Tibial artery (tissue), 4 donors: ENCODE data around the gene GJC1.

Source experiments
- DNase-seq, 2 donors: peaks; one replicate each; pipeline ENCODE4 v3.0.0-alpha.2; 2019
- H3K27ac ChIP-seq, 2 donors: fragments of 200-600 bp; sonication (generic) in 1 of 2; 1 replicate in 1 of 2; 2 replicates in 1 of 2; pipeline ENCODE4 v1.5.1; 2018 to 2019; ENCODE audit warnings: mild to moderate bottlenecking in 1 of 2
- H3K27me3 ChIP-seq, 2 donors: fragments of 200-600 bp; sonication (generic) in 1 of 2; one replicate each; pipeline versions ENCODE4 v1.5.1 to v1.6.0; 2016 to 2019
- H3K36me3 ChIP-seq, 3 donors: fragments of 200-600 bp; sonication (generic) in 2 of 3; one replicate each; pipeline ENCODE4 v1.5.1; 2016 to 2019; ENCODE audit warnings: mild to moderate bottlenecking in 2 of 3
- H3K4me1 ChIP-seq, 4 donors: fragments of 200-600 bp; sonication (generic) in 2 of 4; 1 replicate in 3 of 4; 2 replicates in 1 of 4; pipeline ENCODE4 v1.5.1; 2016 to 2019
- H3K4me3 ChIP-seq, 2 donors: fragments of 200-600 bp; sonication (generic) in 1 of 2; 1 replicate in 1 of 2; 2 replicates in 1 of 2; pipeline ENCODE4 v1.5.1; 2018 to 2019; ENCODE audit warnings: mild to moderate bottlenecking in 2 of 2
- H3K9me3 ChIP-seq, 3 donors: fragments of 200-600 bp; sonication (generic) in 1 of 3; one replicate each; pipeline ENCODE4 v1.5.1; 2016 to 2019
- CTCF ChIP-seq, 2 experiments: fragments of 200-600 bp in 1 of 2; fragments of 450-650 bp in 1 of 2; IDR thresholded peaks; one replicate each; pipeline ENCODE4 v1.5.1; 2017 to 2019; ENCODE audit warnings: antibody characterized with exemption in 2 of 2, mild to moderate bottlenecking in 1 of 2, moderate library complexity in 1 of 2
- intact Hi-C: fragments of 100-400 bp; cut with DNase I; formaldehyde crosslinking; loops from one replicate; pipeline ENCODE4 v1.15.0; 2023; ENCODE audit warnings: low total_unique reads

GJC1 gene

GRCh38 chr17:44767493-44767892, 62.6 kb downstream of the GJC1 start:
- intact Hi-C loops = loop anchor here (10.0 kb wide), 1 partner anchor 237 kb away; no protein-coding TSS in a partner anchor

GRCh38 chr17:44766409-44767038, 63.6 kb downstream of the GJC1 start:
- Histone ChIP-seq H3K9me3 (no peaks in the 10 kb centered on the region), H3K27ac (no peak overlapping the region), H3K4me3 (no peak overlapping the region), H3K27me3 (peaks cover 0 to 83% of the 10 kb centered on the region in 2 donors), H3K4me1 (no peaks in the 10 kb centered on the region), H3K36me3 (no peaks in the 10 kb centered on the region)
- intact Hi-C loops = loop anchor here (10.0 kb wide), 1 partner anchor 238 kb away; no protein-coding TSS in a partner anchor
- TF ChIP-seq CTCF (IDR thresholded peaks at IDR 0.05) = no peak
- DNase-seq = no peak

More at GRCh38 chr17:44767493-44767892, 62.6 kb downstream of the GJC1 start:
- Histone ChIP-seq H3K27me3 (peaks cover 0 to 83% of the 10 kb centered on the region in 2 donors), H3K27ac (no peak overlapping the region), H3K36me3 (no peaks in the 10 kb centered on the region), H3K4me3 (no peak overlapping the region), H3K4me1 (no peaks in the 10 kb centered on the region), H3K9me3 (no peaks in the 10 kb centered on the region)
- no peak for TF ChIP-seq CTCF (IDR thresholded peaks at IDR 0.05)
- DNase-seq = no peak

DNA sequence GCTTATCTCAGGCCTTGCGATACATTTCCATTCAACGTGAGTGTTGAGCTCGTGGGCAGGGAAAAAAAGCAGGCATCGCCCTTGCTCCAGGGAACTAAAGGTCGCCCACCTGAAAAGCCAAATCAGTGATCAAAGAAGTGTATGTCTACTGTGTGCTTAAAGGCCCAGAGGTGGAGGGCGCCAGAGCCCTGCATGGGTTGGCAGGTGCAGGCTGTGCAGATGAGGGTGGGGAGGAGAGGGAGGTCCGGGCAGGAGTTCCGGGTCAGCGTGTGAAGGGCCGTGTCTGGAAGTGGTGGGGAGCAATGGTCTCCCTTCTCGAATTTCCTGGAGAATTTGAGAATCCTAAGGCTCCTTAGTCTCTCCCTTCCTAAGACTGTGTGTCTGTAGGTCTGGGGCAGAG, 64.1 kb downstream of the GJC1 start:
- no peak overlapping the region for H3K27ac ChIP-seq
- intact Hi-C loops = loop anchor here (10.0 kb wide), 1 partner anchor 239 kb away; no protein-coding TSS in a partner anchor
- H3K4me1 ChIP-seq = no peaks in the 10 kb centered on the region
- H3K36me3 ChIP-seq = no peaks in the 10 kb centered on the region
- H3K27me3 ChIP-seq = peaks cover 0 to 84% of the 10 kb centered on the region in 2 donors
- H3K4me3 ChIP-seq = no peak overlapping the region
- no peak for DNase-seq
- TF ChIP-seq CTCF (IDR thresholded peaks at IDR 0.05) = no peak
- H3K9me3 ChIP-seq = no peaks in the 10 kb centered on the region

DNA sequence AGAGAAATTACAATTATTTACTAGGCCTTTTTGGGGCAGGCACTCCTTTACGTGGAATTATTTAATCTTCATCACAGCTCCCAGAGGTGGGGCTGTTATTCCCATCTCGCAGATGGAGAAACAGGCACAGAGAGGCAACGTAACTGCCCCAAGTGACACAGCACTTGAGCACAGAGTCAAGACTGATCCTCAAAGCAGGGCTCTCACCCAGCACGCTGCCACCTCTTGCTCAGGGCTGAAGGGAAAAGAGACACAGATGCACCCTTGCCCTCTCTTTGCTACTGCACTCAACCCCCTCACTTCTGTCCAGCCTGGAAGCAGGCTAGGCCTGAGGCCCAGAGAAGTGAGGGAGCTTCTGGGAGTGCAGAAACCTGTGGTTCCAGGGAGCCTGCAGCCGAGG, 66.9 kb downstream of the GJC1 start:
- TF ChIP-seq CTCF (IDR thresholded peaks at IDR 0.05) = no peak

DNA sequence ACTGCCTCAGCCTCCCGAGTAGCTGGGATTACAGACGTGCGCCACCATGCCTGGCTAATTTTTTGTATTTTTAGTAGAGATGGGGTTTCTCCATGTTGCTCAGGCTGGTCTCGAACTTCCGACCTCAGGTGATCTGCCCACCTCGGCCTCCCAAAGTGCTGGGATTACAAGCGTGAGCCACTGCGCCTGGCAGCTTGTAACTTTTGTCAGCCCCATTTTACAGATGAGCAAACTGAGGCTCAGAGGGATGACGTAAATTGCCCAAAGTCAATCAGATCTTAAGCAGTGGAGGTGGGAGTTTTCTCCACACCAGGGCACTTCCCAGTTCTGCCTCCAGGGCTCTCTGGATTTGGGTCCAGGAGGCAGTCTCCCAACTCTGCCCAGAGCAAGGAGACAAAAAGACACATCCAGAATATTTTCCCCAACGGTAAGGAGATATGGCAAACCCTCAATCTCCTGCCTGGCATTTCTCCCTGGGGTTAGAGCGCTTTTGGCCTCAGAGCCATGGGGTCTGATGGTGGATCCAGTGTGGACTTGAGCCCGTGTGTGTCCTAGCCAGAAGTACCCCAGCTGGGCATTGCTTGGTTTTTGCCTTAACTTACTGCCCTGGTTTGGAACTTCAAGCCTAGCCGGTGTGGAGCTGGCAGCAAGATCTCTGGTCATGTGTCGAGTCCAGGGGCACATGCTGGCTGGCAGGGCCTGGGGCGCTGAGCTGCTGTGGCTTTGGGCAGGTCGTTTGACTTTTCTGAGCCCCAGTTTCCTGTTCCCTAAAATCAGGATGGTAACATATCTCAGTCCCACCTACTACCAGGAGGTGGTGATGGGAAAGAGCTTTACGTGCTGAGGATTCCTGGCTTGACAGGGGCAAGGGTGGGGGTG, 67.9 kb downstream of the GJC1 start:
- intact Hi-C loops = loop anchor here (10.0 kb wide), 1 partner anchor 243 kb away; no protein-coding TSS in a partner anchor
- Histone ChIP-seq H3K4me3 (no peak overlapping the region), H3K9me3 (no peaks in the 10 kb centered on the region), H3K4me1 (peaks cover 0 to 16% (median 13%) of the 10 kb centered on the region in 4 donors), H3K27ac (no peak overlapping the region), H3K36me3 (no peaks in the 10 kb centered on the region), H3K27me3 (peaks cover 0 to 83% of the 10 kb centered on the region in 2 donors)
- TF ChIP-seq CTCF (IDR thresholded peaks at IDR 0.05) = no peak
- no peak for DNase-seq

More for the DNA sequence above, 66.9 kb downstream of the GJC1 start:
- Histone ChIP-seq H3K4me1 (peaks cover 0 to 16% (median 13%) of the 10 kb centered on the region in 4 donors), H3K27ac (no peak overlapping the region), H3K27me3 (peaks cover 0 to 85% of the 10 kb centered on the region in 2 donors), H3K4me3 (no peak overlapping the region), H3K9me3 (no peaks in the 10 kb centered on the region), H3K36me3 (no peaks in the 10 kb centered on the region)
- DNase-seq = no peak
- intact Hi-C loops = loop anchor here (10.0 kb wide), 1 partner anchor 242 kb away; no protein-coding TSS in a partner anchor
